OCI-LY7 (cell line): ENCODE results near the gene BIRC5.

Experiments
- EZH2phosphoT487 ChIP-seq: fragments of 200-600 bp; sonication (generic); IDR thresholded peaks from 2 replicates; pipeline ENCODE4 v1.6.1; 2018; ENCODE audit warnings: low read depth, borderline replicate concordance, mild to moderate bottlenecking, mixed run types, antibody characterized with exemption, low read length, moderate library complexity, mixed read lengths
- TF ChIP-seq, protein P1 (sequence below): fragments of 200-600 bp; sonication (generic); conservative IDR thresholded peaks from 2 replicates; pipeline ENCODE4 v1.5.1; 2014; ENCODE audit warnings: mild to moderate bottlenecking, antibody characterized with exemption, low read length, moderate library complexity, mixed read lengths

DNA sequence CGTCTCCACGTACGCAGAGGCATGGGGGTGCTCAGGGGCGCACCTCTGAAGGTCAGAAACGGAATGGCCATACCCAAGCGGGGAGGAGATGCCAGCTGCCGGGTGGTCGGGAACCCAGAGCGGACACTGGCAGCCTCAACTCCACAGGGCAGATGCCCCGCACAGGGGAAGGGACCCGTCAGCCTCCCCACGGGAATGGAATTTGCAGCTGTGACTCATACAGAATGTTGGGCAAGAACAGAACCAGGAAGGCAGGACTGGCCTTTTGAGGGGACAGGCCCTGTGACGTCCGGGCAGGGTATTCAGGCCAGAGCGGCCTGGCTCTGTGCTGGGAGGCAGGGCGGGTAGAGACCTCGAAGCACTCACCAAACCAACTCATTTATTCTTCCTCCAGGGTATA, 34.7 kb upstream of the BIRC5 start:
- no peak for TF ChIP-seq EZH2phosphoT487
- TF ChIP-seq, protein P1, sequence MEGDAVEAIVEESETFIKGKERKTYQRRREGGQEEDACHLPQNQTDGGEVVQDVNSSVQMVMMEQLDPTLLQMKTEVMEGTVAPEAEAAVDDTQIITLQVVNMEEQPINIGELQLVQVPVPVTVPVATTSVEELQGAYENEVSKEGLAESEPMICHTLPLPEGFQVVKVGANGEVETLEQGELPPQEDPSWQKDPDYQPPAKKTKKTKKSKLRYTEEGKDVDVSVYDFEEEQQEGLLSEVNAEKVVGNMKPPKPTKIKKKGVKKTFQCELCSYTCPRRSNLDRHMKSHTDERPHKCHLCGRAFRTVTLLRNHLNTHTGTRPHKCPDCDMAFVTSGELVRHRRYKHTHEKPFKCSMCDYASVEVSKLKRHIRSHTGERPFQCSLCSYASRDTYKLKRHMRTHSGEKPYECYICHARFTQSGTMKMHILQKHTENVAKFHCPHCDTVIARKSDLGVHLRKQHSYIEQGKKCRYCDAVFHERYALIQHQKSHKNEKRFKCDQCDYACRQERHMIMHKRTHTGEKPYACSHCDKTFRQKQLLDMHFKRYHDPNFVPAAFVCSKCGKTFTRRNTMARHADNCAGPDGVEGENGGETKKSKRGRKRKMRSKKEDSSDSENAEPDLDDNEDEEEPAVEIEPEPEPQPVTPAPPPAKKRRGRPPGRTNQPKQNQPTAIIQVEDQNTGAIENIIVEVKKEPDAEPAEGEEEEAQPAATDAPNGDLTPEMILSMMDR = no peak
